ENCODE data around the gene CAPN2. TPM values are rescaled to one million over a fixed set of nuclear protein-coding genes. Genes with fewer than 3 reads are reported as not detected.

Gene CAPN2
- total RNA-seq, 2 donors from 2014 or later = 301 to 355 TPM

Other genes with a start within 250 kb of the CAPN2 start
- 100 to 1,000 TPM in 1 of 2 donors, 10 to 100 TPM in 1; 87.8 to 118 TPM for gene CAPN8, start 46.8 kb upstream of the CAPN2 start, total RNA-seq
- 10 to 100 TPM; 27.4 to 34.3 TPM for gene TP53BP2, start 133.4 kb downstream of the CAPN2 start, total RNA-seq